Thyroid gland (tissue), 4 donors: ENCODE data around the gene PIP5K1C. TPM values are rescaled to one million over a fixed set of nuclear protein-coding genes. Genes with fewer than 3 reads are reported as not detected.

Experiments used
- DNase-seq, 2 donors: peaks; one replicate each; pipeline ENCODE4 v3.0.0-alpha.2; 2019
- H3K27ac ChIP-seq, 3 donors: fragments of 200-600 bp; sonication (generic); 1 replicate in 2 of 3; 2 replicates in 1 of 3; pipeline ENCODE4 v1.5.1; 2016 to 2019; ENCODE audit warnings: mild to moderate bottlenecking in 1 of 3, moderate library complexity in 1 of 3
- H3K27me3 ChIP-seq: fragments of 200-600 bp; sonication (generic); one replicate; pipeline ENCODE4 v1.5.1; 2019
- H3K36me3 ChIP-seq, 2 donors: fragments of 200-600 bp; sonication (generic); one replicate each; pipeline ENCODE4 v1.5.1; 2016 to 2019
- H3K4me1 ChIP-seq, 2 donors: fragments of 200-600 bp; sonication (generic); one replicate each; pipeline ENCODE4 v1.5.1; 2017 to 2019
- H3K4me3 ChIP-seq, 3 donors: fragments of 200-600 bp; sonication (generic); replicated peaks in 1 of 3; 1 replicate in 2 of 3; 2 replicates in 1 of 3; pipeline ENCODE4 v1.5.1; 2016; ENCODE audit warnings: mild to moderate bottlenecking in 1 of 3
- H3K9me3 ChIP-seq: fragments of 200-600 bp; sonication (generic); one replicate; pipeline ENCODE4 v1.5.1; 2017
- POLR2A ChIP-seq, 2 donors: fragments of 450-650 bp; IDR thresholded peaks; one replicate each; pipeline ENCODE4 v1.6.1; 2017; ENCODE audit warnings: antibody characterized with exemption in 2 of 2, mild to moderate bottlenecking in 2 of 2, moderate library complexity in 1 of 2
- WGBS, 2 donors: methylation state at CpG; one replicate each; pipeline ENCODE4 v1.1.5; 2017; 5-methylcytosine and 5-hydroxymethylcytosine counted together
- intact Hi-C: fragments of 100-400 bp; cut with DNase I; formaldehyde crosslinking; loops from one replicate; pipeline ENCODE4 v1.15.1; 2023
- total RNA-seq, 4 donors: library from RNA; depleted of rRNA; stranded (reverse); fragments of >200 nt; gene quantifications; one replicate each; pipeline ENCODE4 v1.2.3, GENCODE V29; 2016
- TF ChIP-seq, protein P1 (sequence below), 6 experiments: fragments of 200-600 bp in 3 of 6; fragments of 450-650 bp in 3 of 6; sonication (generic) in 3 of 6; IDR thresholded peaks; one replicate each; pipeline ENCODE4 v1.5.1; 2016 to 2019; ENCODE audit warnings: antibody characterized with exemption in 6 of 6, mild to moderate bottlenecking in 2 of 6, inconsistent platforms in 1 of 6, moderate library complexity in 1 of 6

PIP5K1C gene
- total RNA-seq, 4 donors from 2014 or later, result 23.2 to 42.4 (median 35.0) TPM

DNA sequence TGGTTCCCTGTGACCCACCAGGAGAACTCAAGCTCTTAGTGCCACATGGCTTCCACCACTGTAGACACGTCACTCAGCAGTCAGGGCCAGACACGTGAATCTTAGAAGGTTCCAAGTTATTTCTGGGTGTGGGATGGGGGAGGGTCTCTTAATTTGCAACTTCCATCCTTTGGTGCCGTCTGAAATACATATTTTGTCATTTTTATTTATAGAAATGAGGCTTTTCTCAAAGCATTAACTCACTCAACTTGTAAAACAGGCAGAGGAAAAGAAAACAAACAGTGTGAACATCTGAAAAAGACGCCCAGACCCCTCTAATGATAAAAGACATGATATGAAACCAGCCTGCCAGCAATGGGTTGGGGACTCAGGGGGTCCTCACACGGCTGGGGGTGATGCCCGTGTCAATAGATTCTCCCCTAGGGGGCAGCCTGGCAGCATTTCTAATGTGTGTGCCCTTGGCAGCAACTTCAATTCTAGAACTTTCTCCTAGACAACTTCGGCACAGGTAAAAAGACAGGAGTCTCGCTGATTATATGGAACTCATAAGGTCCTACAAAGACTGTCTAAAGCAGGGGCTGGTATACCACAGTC lies 15.4 kb downstream of the PIP5K1C start:
- intact Hi-C loops, result no loop called here
- Histone ChIP-seq H3K4me3 (no peak overlapping the region), H3K27me3 (no peaks in the 10 kb centered on the region), H3K9me3 (no peaks in the 10 kb centered on the region), H3K36me3 (peaks cover 0 to 5% of the 10 kb centered on the region in 2 donors), H3K27ac (no peak overlapping the region), H3K4me1 (peaks cover 0 to 19% of the 10 kb centered on the region in 2 donors)
- DNase-seq, result no peak
- WGBS, 2 donors, result 82 to 88% methylated on average over 7 to 8 of the region's 8 CpGs
- TF ChIP-seq POLR2A (IDR thresholded peaks at IDR 0.05), result no peak
- TF ChIP-seq, protein P1, sequence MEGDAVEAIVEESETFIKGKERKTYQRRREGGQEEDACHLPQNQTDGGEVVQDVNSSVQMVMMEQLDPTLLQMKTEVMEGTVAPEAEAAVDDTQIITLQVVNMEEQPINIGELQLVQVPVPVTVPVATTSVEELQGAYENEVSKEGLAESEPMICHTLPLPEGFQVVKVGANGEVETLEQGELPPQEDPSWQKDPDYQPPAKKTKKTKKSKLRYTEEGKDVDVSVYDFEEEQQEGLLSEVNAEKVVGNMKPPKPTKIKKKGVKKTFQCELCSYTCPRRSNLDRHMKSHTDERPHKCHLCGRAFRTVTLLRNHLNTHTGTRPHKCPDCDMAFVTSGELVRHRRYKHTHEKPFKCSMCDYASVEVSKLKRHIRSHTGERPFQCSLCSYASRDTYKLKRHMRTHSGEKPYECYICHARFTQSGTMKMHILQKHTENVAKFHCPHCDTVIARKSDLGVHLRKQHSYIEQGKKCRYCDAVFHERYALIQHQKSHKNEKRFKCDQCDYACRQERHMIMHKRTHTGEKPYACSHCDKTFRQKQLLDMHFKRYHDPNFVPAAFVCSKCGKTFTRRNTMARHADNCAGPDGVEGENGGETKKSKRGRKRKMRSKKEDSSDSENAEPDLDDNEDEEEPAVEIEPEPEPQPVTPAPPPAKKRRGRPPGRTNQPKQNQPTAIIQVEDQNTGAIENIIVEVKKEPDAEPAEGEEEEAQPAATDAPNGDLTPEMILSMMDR (IDR thresholded peaks at IDR 0.05), result no peak

DNA sequence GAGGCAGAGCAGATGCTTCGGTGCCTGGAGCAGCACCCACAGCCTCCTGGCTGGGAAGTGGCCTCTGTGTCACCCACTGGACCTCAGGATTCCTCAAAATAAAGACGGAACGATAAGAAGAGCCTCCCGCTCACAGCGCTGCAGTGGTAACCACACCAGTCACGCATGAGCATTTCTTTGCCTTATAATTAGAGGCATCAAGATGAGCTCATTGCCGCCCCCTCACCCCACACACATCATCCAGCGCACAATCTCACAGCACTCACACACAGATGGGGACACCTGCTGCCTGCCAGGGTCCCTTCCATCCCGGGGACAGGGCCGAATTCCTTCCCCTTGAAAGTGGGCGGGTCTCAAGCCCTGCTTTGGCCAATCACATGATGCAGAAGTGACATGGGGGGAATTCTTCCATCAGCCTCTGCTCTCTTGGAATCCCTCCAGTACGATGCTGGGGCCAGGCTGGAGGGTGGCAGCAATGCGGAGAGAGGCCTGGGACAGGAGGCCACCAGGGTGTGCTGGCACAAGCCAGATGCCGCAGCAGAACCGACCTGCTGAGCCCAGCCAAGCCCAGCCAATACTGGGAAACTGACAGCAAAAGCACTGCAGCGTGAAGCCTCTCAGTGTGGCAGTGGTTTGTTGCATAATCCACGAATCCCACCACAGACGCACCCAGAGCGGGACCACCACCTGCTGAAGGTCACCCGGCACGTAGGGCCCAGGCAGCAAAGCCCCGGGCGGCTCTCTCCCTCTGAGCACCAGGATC lies 16.0 kb downstream of the PIP5K1C start:
- Histone ChIP-seq H3K9me3 (no peaks in the 10 kb centered on the region), H3K4me3 (no peak overlapping the region), H3K4me1 (peaks cover 0 to 19% of the 10 kb centered on the region in 2 donors), H3K27ac (no peak overlapping the region), H3K36me3 (peaks cover 0 to 5% of the 10 kb centered on the region in 2 donors), H3K27me3 (no peaks in the 10 kb centered on the region)
- no peak for DNase-seq
- 85 to 88% methylated on average over 8 to 23 of the region's 23 CpGs for WGBS, 2 donors
- intact Hi-C loops, result no loop called here
- TF ChIP-seq, protein P1 (IDR thresholded peaks at IDR 0.05), result no peak
- TF ChIP-seq POLR2A (IDR thresholded peaks at IDR 0.05), result no peak

DNA sequence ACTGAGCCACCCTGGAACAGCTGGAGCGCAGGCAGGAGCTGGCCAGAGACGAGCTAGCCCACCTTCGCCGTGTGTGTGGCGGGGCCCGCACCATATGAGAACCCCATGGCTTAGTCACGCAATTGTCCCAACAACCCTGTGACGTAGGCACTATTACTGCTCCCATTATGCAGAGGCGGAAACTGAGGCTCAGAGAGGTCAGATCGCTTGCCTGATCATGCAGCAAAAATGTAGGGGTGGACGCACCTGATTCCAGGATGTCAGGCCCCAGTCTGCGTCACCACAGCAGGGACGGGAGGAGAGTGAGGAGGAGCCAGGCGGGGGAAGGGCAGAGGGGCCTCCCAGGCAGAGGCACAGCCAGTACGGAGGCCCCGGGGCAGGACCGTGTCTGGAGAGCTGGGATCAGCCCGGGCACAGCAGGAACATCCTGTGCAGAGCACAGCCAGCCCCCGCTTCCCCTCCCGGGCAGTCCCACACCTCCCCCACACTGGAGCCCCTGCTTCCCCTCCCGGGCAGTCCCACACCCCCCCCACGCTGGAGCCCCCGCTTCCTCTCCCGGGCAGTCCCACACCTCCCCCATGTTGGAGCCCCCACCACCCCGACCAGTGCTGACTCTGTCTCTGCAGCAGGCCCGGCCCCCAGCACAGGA lies 16.7 kb downstream of the PIP5K1C start:
- H3K27ac ChIP-seq, result peak overlapping the region; percentile 18 to 58 (median 44)
- WGBS, 2 donors, result 75 to 81% methylated on average over 19 to 21 of the region's 26 CpGs
- DNase-seq, result peak; percentile 16 to 22
- peaks cover 0 to 19% of the 10 kb centered on the region in 2 donors for H3K4me1 ChIP-seq
- peaks cover 0 to 5% of the 10 kb centered on the region in 2 donors for H3K36me3 ChIP-seq
- H3K9me3 ChIP-seq, result no peaks in the 10 kb centered on the region
- intact Hi-C loops, result no loop called here
- no peaks in the 10 kb centered on the region for H3K27me3 ChIP-seq
- H3K4me3 ChIP-seq, result no peak overlapping the region
- TF ChIP-seq, protein P1 (IDR thresholded peaks at IDR 0.05), result no peak
- peak in 1 of 2 donors; percentile 6 for TF ChIP-seq POLR2A (IDR thresholded peaks at IDR 0.05)

DNA sequence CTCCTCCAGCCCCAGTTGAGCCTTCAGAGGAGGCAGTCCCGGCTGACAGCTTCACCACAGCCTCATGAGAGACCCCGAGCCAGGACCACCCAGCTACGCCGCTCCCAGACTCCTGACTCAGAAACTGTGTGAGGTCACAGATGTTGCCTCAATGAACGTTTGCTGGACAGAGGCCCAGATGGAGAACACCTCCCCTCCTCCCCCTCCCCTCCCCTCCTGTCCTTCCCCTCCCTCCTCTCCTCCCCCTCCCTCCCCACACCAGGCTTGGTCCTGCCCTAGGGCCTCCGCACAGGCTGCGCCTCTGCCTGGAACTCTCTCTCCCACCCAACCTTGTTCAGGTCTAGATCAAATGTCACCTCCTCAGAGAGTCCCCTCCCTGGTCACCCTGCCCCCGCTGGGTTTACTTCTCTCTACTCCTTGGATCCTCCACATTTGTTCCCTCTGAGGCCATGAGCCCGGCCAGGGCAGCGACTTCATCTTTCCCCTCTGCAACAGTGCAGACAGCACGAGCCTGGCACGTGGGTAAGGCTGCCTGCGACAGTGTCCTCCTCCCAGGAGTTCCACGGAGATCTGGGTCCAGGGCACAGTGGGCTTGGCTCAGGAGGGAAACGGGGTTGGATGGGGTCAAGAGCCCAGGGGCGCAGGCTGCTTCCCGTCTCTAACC lies 17.4 kb downstream of the PIP5K1C start:
- WGBS, 2 donors, result 80 to 83% methylated on average over 16 to 17 of the region's 17 CpGs
- no peaks in the 10 kb centered on the region for H3K27me3 ChIP-seq
- H3K4me1 ChIP-seq, result peaks cover 0 to 12% of the 10 kb centered on the region in 2 donors
- no peaks in the 10 kb centered on the region for H3K9me3 ChIP-seq
- peaks cover 0 to 5% of the 10 kb centered on the region in 2 donors for H3K36me3 ChIP-seq
- H3K4me3 ChIP-seq, result no peak overlapping the region
- no peak for DNase-seq
- intact Hi-C loops, result no loop called here
- no peak for TF ChIP-seq POLR2A (IDR thresholded peaks at IDR 0.05)
- TF ChIP-seq, protein P1 (IDR thresholded peaks at IDR 0.05), result no peak
- peak overlapping the region; percentile 18 to 58 (median 44) for H3K27ac ChIP-seq
